Activated naive CD8-positive, alpha-beta T cell treated with anti-CD3 and anti-CD28 coated beads, Interleukin-2, amount 50 U/mL, for 16 hours (primary cell): Measurements from ENCODE around the gene TREM2.
"Not testable (repeated sequence)": the region's sequence is repeated elsewhere in the genome, so short reads cannot be mapped to it uniquely, and the experiment has no call there.

Experiments used
- DNase-seq: peaks from one replicate; pipeline ENCODE4 v3.0.0-alpha.2; 2020; ENCODE audit warnings: low read depth, low spot score

TREM2 gene

DNA sequence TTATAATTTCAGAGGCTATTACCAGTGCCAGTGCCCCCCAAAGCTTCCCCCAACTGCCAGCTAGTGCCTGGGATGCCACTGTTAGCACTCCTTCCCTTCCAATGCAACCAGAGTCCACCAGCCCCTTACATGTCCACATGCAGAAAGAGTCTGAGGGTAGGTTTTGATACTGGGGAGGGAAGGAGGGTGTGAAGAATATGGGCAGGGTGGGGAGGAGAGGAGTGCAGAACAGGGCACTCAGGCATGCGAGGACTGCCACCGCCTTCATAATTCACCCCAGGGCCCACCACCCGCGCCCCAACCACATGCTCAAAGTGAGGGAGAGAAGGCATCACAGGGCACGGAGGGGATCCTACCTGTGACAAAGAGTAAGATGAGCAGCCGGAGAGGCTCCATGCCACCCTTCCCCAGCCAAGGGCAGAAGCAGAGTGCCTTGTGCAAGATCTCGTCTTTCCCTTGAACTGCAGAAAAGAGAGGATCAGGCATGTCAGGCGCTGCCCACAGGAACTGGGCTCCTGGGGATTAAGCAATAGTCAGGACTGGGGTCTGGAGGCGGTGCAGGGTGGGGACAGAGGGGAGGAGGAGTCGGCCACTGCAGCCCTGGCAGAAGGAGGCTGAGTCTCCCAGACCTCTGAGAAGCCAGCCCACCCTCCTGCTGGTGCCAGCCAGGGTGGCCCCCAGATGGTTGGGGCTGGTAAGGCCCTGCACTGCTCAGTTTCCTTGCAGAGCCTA, at the start of gene TREM2:
Gene TREM2, minus strand, starts transcription at position 430 of the 732 bp plus-strand sequence. Its CDS starts 34 bp downstream, at position 396.
- DNase-seq: no peak

- no peak for DNase-seq
Measured at GRCh38 chr6:41209547-41210320, 46.8 kb upstream of the TREM2 start.

DNA sequence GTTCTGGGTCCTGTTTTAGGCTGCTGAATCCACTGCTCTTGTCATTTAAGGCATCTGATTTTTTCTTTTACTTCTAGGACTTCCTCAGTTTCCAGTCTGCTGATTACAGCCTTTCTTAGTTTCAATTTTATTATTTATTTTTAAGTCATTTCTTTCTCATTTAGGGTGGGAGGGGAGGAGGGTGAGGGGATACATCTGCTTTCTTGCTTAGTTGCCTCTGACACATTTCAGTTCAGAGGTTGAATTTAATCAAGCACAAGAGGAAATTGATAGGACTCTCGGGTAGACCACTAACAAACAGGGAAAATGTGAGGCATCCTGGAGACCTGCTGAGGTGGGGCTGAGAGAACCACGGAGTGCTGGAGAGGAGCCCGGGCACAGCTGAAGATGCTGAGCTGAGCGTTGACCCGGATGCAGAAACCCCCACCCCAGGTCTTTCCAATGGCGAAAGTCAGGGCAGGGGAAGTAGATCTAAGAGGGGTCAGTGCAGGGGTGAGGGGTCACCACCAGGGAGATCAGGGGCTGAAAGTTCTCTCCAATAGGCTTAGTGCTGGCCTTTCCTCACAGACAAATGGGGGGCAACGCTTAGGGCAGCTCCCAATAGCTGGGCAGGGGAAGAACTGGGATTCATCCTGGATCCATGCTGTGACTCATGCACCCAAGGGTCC, 45.7 kb upstream of the TREM2 start:
- no peak for DNase-seq

GRCh38 chr6:41204156-41204555, 41.2 kb upstream of the TREM2 start:
- no peak for DNase-seq

GRCh38 chr6:41201764-41202173, 38.9 kb upstream of the TREM2 start:
- no peak for DNase-seq

DNA sequence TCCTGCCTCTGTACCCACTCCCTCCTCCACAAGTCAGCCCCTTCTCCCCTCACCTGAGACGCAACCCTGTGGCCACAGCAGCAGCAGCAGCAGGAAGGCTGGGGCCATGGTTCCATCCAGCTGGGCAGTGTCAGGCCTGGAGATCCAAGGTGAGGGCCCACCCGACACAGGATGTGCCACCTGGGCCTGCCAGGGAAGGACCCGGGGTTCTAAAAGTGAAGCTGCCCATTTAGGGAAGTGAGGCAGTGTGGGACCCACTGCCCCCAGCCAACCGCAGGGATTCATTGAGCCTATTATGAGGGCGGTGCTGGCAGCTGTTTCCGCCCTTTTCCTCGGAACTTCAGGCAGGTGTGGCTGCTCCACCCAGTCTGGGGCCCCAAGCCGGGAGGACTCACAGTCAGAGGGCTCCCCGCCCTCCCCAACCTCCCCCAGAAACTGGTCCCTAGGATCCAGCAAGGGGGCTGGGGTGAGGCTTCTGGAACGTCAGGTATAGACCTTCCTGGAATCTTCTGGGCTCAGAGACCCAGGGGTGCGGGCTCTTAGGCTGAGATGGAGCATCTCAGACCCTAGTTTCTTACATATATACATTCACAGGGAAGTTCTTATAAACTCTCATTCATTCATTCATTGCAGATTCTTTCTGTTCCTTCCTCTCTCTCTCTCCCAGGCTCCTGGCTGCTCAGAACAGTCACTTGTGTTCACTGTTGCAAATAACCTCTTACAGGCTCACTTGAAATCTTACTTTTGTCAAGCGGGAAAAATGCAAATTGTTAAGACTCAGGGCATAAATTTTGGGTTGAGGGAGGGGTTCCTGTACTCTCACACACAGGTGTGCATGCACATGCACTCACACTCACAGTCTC, 38.2 kb upstream of the TREM2 start, which contains the start of gene TREML2:
Gene TREML2, minus strand, starts transcription at position 249 of the 863 bp plus-strand sequence. Its CDS starts 141 bp downstream, at position 108.
- DNase-seq: no peak

- DNase-seq: no peak
Measured at GRCh38 chr6:41200296-41200900, 37.5 kb upstream of the TREM2 start.

GRCh38 chr6:41199552-41200246, 36.8 kb upstream of the TREM2 start:
- no peak for DNase-seq

DNA sequence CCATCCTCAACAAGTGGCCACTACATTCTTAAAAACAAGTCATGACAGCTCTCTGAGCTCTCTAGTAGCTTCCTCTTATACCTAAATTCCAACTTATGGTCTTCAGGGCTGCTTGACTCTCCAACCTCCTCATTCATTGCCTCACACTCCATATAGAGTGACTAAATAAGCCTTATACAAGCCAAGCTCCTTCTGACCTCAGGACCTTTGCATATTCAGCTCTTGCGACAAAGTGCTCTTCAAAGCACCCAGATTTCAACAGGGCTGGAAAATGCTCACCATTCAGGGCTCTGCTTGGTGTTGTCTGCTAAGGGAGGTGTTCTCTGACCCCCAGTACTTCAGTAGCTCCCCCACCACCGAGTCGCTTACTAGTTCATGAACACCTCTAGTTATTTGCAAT, 34.3 kb upstream of the TREM2 start:
- DNase-seq: no peak

DNA sequence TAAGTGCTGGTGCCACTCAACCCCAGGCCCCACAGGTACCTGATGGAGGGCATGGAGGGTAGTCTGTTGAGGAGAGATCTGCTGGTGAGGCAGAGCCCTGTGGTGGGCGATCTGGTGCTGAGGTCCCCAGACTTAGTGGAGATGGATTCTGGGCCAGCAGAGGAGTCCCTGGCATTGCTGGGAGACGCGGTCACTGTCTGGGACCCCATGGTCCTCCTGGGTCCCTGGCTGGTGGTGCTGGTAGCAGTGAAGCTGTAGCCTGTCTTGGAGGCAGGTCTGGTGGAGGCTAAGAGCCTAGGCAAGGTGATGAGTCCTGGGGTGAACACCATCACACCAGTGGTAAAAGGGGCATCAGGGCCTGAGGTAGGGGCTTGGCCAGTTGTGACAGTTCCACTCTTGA, 31.5 kb upstream of the TREM2 start:
- no peak for DNase-seq

GRCh38 chr6:41193884-41194283, 31.0 kb upstream of the TREM2 start:
- DNase-seq: no peak

GRCh38 chr6:41193171-41193734, 30.3 kb upstream of the TREM2 start:
- DNase-seq: no peak

GRCh38 chr6:41191569-41191968, 28.7 kb upstream of the TREM2 start:
- DNase-seq: no peak

GRCh38 chr6:41190791-41191190, 27.9 kb upstream of the TREM2 start:
- DNase-seq: no peak

- DNase-seq: no peak
Measured at GRCh38 chr6:41189967-41190366, 27.1 kb upstream of the TREM2 start.

GRCh38 chr6:41189046-41189445, 26.1 kb upstream of the TREM2 start:
- not testable (repeated sequence) for DNase-seq

- DNase-seq: no peak
Measured at GRCh38 chr6:41187924-41188886, 25.3 kb upstream of the TREM2 start.

- DNase-seq: no peak
Measured at GRCh38 chr6:41186031-41186562, 23.2 kb upstream of the TREM2 start.

DNA sequence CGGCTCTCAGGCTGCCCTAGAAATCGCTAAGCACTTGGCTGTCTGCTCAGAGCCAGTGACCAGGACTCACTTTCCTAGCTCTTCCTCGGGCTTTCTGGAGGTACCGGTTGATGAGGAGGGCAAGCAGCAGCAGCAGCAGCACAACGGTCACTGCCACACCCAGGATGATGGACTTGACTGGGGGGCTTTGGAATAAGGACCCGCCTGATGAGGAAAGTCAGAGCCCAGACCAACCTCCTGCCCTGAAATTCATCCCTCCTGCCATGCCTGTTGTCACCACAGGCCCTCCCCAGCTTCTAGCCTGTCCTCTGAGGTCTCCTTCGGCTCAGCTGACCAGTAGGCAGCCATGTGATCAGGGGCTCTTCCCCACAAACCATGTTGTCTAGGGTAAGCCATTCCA, 21.8 kb upstream of the TREM2 start:
- DNase-seq: no peak
